ENCODE results near the gene FADS6.

DNA sequence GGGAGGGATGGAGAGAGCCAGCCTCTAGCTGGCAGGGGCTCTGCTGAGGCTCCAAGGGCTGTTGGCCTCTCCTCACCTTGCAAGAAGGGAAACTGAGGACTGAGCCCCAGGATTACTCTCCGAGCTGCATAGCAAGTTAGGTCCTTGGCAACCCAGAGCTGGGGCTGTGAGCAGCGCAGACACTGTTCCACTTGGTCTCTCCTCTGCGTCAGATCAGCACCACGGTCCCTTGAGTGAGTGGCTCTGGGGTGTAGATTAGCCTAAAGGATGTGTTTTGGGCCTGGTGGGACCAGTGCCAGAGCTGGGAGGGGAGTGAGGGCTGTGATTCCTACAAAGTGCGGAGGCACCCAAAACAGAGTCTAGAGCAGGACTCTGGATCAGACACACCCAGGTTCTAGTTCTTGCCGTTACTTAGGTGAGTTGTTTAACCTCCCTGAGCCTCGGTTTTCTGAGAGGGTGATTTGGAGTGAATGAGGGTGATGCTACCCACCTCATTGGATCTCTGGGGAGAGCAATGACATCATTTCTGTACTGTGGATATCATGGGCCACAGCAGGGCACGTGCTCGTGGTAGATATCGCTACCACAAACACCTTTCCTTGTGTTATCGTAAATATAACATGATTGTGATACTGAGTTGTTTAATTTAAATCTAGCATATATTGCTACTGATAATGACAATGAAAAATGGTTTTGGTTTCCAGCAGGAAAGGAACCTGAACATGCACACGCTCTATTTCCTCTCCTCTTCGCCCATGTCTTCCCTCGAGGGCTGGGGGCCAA, 8.1 kb upstream of the FADS6 start:
- no peak for TF ChIP-seq POLR2AphosphoS5 (IDR thresholded peaks at IDR 0.05; ENCODE audit: low read depth, low read length)
- TF ChIP-seq, protein P1, sequence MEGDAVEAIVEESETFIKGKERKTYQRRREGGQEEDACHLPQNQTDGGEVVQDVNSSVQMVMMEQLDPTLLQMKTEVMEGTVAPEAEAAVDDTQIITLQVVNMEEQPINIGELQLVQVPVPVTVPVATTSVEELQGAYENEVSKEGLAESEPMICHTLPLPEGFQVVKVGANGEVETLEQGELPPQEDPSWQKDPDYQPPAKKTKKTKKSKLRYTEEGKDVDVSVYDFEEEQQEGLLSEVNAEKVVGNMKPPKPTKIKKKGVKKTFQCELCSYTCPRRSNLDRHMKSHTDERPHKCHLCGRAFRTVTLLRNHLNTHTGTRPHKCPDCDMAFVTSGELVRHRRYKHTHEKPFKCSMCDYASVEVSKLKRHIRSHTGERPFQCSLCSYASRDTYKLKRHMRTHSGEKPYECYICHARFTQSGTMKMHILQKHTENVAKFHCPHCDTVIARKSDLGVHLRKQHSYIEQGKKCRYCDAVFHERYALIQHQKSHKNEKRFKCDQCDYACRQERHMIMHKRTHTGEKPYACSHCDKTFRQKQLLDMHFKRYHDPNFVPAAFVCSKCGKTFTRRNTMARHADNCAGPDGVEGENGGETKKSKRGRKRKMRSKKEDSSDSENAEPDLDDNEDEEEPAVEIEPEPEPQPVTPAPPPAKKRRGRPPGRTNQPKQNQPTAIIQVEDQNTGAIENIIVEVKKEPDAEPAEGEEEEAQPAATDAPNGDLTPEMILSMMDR (IDR thresholded peaks at IDR 0.05): no peak
- TF ChIP-seq TCF7L2 (IDR thresholded peaks at IDR 0.05; ENCODE audit: low read depth, low read length): no peak

Data from Panc1 (cell line).